OCI-LY1 (cell line): Measurements from ENCODE around the gene CRB2.

ENCODE experiments used
- H2AFZ ChIP-seq: fragments of 200-600 bp; sonication (generic), shearing (Covaris generic); 2 replicates; pipeline ENCODE4 v1.6.0; 2014; ENCODE audit warnings: antibody characterized with exemption, mild to moderate bottlenecking, low read length
- H3F3A ChIP-seq: fragments of 200-600 bp; sonication (generic), shearing (Covaris generic); 2 replicates; pipeline ENCODE4 v1.6.0; 2014; ENCODE audit warnings: mild to moderate bottlenecking, antibody characterized with exemption, low read length, moderate library complexity; ENCODE audit not compliant: insufficient read depth
- H3K27ac ChIP-seq: fragments of 200-600 bp; sonication (generic); 2 replicates; pipeline ENCODE4 v1.5.1; 2014; ENCODE audit warnings: low read length, mixed run types, mild to moderate bottlenecking, low read depth; ENCODE audit not compliant: poor library complexity, severe bottlenecking
- H3K27me3 ChIP-seq: fragments of 200-600 bp; sonication (generic); 2 replicates; pipeline ENCODE4 v1.6.0; 2014; ENCODE audit warnings: antibody characterized with exemption, mild to moderate bottlenecking, low read length, moderate library complexity; ENCODE audit not compliant: insufficient read depth
- H3K36me3 ChIP-seq: fragments of 200-600 bp; sonication (generic); 2 replicates; pipeline ENCODE4 v1.6.1; 2014; ENCODE audit warnings: mild to moderate bottlenecking, antibody characterized with exemption, low read length, moderate library complexity, mixed read lengths; ENCODE audit not compliant: insufficient read depth
- H3K4me1 ChIP-seq: fragments of 200-600 bp; sonication (generic); 2 replicates; pipeline ENCODE4 v1.5.1; 2014; ENCODE audit warnings: mild to moderate bottlenecking, low read length, moderate library complexity; ENCODE audit not compliant: insufficient read depth, severe bottlenecking
- H3K4me2 ChIP-seq: fragments of 200-600 bp; sonication (generic), shearing (Covaris generic); 2 replicates; pipeline ENCODE4 v1.6.1; 2014; ENCODE audit warnings: low read length
- H3K4me3 ChIP-seq: fragments of 200-600 bp; sonication (generic); 2 replicates; pipeline ENCODE4 v1.5.1; 2014; ENCODE audit warnings: low read length, low read depth, mild to moderate bottlenecking, mixed read lengths; ENCODE audit not compliant: poor library complexity, severe bottlenecking
- H3K79me2 ChIP-seq: fragments of 200-600 bp; shearing (Covaris generic); 2 replicates; pipeline ENCODE4 v1.6.1; 2016; ENCODE audit warnings: mixed run types, low read length, mixed read lengths; ENCODE audit not compliant: insufficient read depth
- H3K9ac ChIP-seq: fragments of 200-600 bp; sonication (generic), shearing (Covaris generic); 2 replicates; pipeline ENCODE4 v1.6.1; 2014; ENCODE audit warnings: mild to moderate bottlenecking, low read length, mixed read lengths
- H3K9me2 ChIP-seq: fragments of 200-600 bp; sonication (generic), shearing (Covaris generic); 2 replicates; pipeline ENCODE4 v1.6.1; 2014; ENCODE audit warnings: low read depth, mild to moderate bottlenecking, low read length, mixed read lengths
- H3K9me3 ChIP-seq: fragments of 200-600 bp; shearing (Covaris generic); 2 replicates; pipeline ENCODE4 v1.6.1; 2014; ENCODE audit warnings: low read length, mixed read lengths
- H4K20me1 ChIP-seq: fragments of 200-600 bp; sonication (generic), shearing (Covaris generic); 2 replicates; pipeline ENCODE4 v1.6.0; 2016; ENCODE audit warnings: mild to moderate bottlenecking, low read length; ENCODE audit not compliant: insufficient read depth
- CTCF ChIP-seq: fragments of 200-600 bp; sonication (generic), shearing (Covaris generic); IDR thresholded peaks from 2 replicates; pipeline ENCODE4 v1.5.1; 2017; ENCODE audit warnings: mild to moderate bottlenecking, antibody characterized with exemption, low read length, moderate library complexity, mixed read lengths
- EZH2 ChIP-seq: fragments of 200-600 bp; sonication (generic), shearing (Covaris generic); IDR thresholded peaks from 2 replicates; pipeline ENCODE4 v1.8.0; 2017; ENCODE audit warnings: borderline replicate concordance, mixed run types, mild to moderate bottlenecking, antibody characterized with exemption, low read length, moderate library complexity, mixed read lengths

Gene CRB2

GRCh38 chr9:123372766-123373446 lies 16.9 kb downstream of the CRB2 start:
- Histone ChIP-seq H3F3A (no peaks in the 10 kb centered on the region), H3K9me3 (no peaks in the 10 kb centered on the region), H3K4me3 (no peak overlapping the region), H3K9me2 (no peaks in the 10 kb centered on the region), H3K9ac (no peak overlapping the region), H3K27ac (no peak overlapping the region), H3K4me1 (no peaks in the 10 kb centered on the region), H3K27me3 (no peaks in the 10 kb centered on the region; the same call in 1 of the 2 replicates), H4K20me1 (no peaks in the 10 kb centered on the region), H3K4me2 (no peak overlapping the region), H3K36me3 (no peaks in the 10 kb centered on the region), H3K79me2 (no peaks in the 10 kb centered on the region), H2AFZ (no peak overlapping the region)
- TF ChIP-seq EZH2 (no peak), CTCF (no peak)

DNA sequence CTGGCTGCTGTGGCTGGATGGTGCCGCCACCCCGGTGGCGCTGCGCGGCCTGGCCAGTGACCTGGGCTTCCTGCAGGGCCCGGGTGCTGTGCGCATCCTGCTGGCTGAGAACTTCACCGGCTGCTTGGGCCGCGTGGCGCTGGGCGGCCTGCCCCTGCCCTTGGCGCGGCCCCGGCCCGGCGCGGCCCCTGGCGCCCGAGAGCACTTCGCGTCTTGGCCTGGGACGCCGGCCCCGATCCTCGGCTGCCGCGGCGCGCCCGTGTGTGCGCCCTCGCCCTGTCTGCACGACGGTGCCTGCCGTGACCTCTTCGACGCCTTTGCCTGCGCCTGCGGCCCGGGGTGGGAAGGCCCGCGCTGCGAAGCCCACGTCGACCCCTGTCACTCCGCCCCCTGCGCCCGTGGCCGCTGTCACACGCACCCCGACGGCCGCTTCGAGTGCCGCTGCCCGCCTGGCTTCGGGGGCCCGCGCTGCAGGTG lies 17.5 kb downstream of the CRB2 start:
- Histone ChIP-seq H2AFZ (no peak overlapping the region), H4K20me1 (no peaks in the 10 kb centered on the region), H3K9me2 (no peaks in the 10 kb centered on the region), H3K9me3 (no peaks in the 10 kb centered on the region), H3K4me3 (no peak overlapping the region), H3K27ac (no peak overlapping the region), H3K27me3 (no peaks in the 10 kb centered on the region; the same call in 1 of the 2 replicates), H3K4me2 (no peak overlapping the region), H3F3A (no peaks in the 10 kb centered on the region), H3K36me3 (no peaks in the 10 kb centered on the region), H3K9ac (no peak overlapping the region), H3K4me1 (no peaks in the 10 kb centered on the region), H3K79me2 (no peaks in the 10 kb centered on the region)
- TF ChIP-seq CTCF (no peak), EZH2 (no peak)

GRCh38 chr9:123373946-123374345 lies 17.9 kb downstream of the CRB2 start:
- Histone ChIP-seq H2AFZ (no peak overlapping the region), H4K20me1 (no peaks in the 10 kb centered on the region), H3K4me3 (no peak overlapping the region), H3K9me3 (no peaks in the 10 kb centered on the region), H3K9me2 (no peaks in the 10 kb centered on the region), H3K4me2 (no peak overlapping the region), H3F3A (no peaks in the 10 kb centered on the region), H3K27me3 (no peaks in the 10 kb centered on the region), H3K79me2 (no peaks in the 10 kb centered on the region), H3K27ac (no peak overlapping the region), H3K4me1 (no peaks in the 10 kb centered on the region), H3K9ac (no peak overlapping the region), H3K36me3 (no peaks in the 10 kb centered on the region)
- TF ChIP-seq EZH2 (no peak), CTCF (no peak)
